GM21576 (cell line): ENCODE data around the gene CEP192.
"Not testable (repeated sequence)": the region's sequence is repeated elsewhere in the genome, so short reads cannot be mapped to it uniquely, and the experiment has no call there.

ENCODE experiments used
- ATAC-seq: cut with Tn5 transposase; IDR thresholded peaks from one replicate; pipeline ENCODE4 v1.9.1; 2021; ENCODE audit warnings: mild to moderate bottlenecking, moderate library complexity; ENCODE audit not compliant: unreplicated experiment

The CEP192 gene

GRCh38 chr18:12989397-12990122 is 1.6 kb upstream of the CEP192 start:
- ATAC-seq: no peak

- no peak for ATAC-seq
These were observed 1.1 kb upstream of the CEP192 start for GRCh38 chr18:12990123-12990475.

GRCh38 chr18:12990641-12990966 is 558 bp upstream of the CEP192 start:
- no peak for ATAC-seq

GRCh38 chr18:12991821-12992179 is 638 bp downstream of the CEP192 start:
- ATAC-seq: no peak

GRCh38 chr18:12993439-12993838 is 2.3 kb downstream of the CEP192 start:
- no peak for ATAC-seq

GRCh38 chr18:12995424-12995823 is 4.3 kb downstream of the CEP192 start:
- ATAC-seq: no peak

- no peak for ATAC-seq
These were observed 4.9 kb downstream of the CEP192 start for GRCh38 chr18:12995952-12996477.

GRCh38 chr18:12996661-12997292 is 5.6 kb downstream of the CEP192 start:
- no peak for ATAC-seq

- not testable (repeated sequence) for ATAC-seq
These were observed 6.2 kb downstream of the CEP192 start for GRCh38 chr18:12997330-12997729.

GRCh38 chr18:12998332-12999060 is 7.3 kb downstream of the CEP192 start:
- no peak for ATAC-seq

- ATAC-seq: no peak
These were observed 12.3 kb downstream of the CEP192 start for GRCh38 chr18:13003466-13003896.

- no peak for ATAC-seq
These were observed 13.2 kb downstream of the CEP192 start for GRCh38 chr18:13004396-13004795.

GRCh38 chr18:13005289-13005688 is 14.1 kb downstream of the CEP192 start:
- ATAC-seq: no peak

- no peak for ATAC-seq
These were observed 15.5 kb downstream of the CEP192 start for GRCh38 chr18:13006531-13007247.

GRCh38 chr18:13007248-13007560 is 16.0 kb downstream of the CEP192 start:
- no peak for ATAC-seq

GRCh38 chr18:13011719-13012118 is 20.6 kb downstream of the CEP192 start:
- ATAC-seq: no peak

- ATAC-seq: no peak
These were observed 23.1 kb downstream of the CEP192 start for GRCh38 chr18:13014232-13014631.

- no peak for ATAC-seq
These were observed 23.7 kb downstream of the CEP192 start for GRCh38 chr18:13014818-13015217.

- no peak for ATAC-seq
These were observed 26.2 kb downstream of the CEP192 start for GRCh38 chr18:13017247-13017875.

- no peak for ATAC-seq
These were observed 27.2 kb downstream of the CEP192 start for GRCh38 chr18:13018374-13018773.

GRCh38 chr18:13019301-13019700 is 28.1 kb downstream of the CEP192 start:
- no peak for ATAC-seq
